OCI-LY1 (cell line): Measurements from ENCODE around the gene ORC3.

ENCODE experiments used
- CTCF ChIP-seq: fragments of 200-600 bp; sonication (generic), shearing (Covaris generic); IDR thresholded peaks from 2 replicates; pipeline ENCODE4 v1.5.1; 2017; ENCODE audit warnings: mild to moderate bottlenecking, antibody characterized with exemption, low read length, moderate library complexity, mixed read lengths
- EZH2 ChIP-seq: fragments of 200-600 bp; sonication (generic), shearing (Covaris generic); IDR thresholded peaks from 2 replicates; pipeline ENCODE4 v1.8.0; 2017; ENCODE audit warnings: borderline replicate concordance, mixed run types, mild to moderate bottlenecking, antibody characterized with exemption, low read length, moderate library complexity, mixed read lengths

- TF ChIP-seq CTCF (no peak), EZH2 (no peak)
These were observed 6.1 kb upstream of the ORC3 start for GRCh38 chr6:87583822-87584221.
